ENCODE measurements around the gene CCDC17. TPM values are rescaled to one million over a fixed set of nuclear protein-coding genes. Genes with fewer than 3 reads are reported as not detected.

CCDC17 gene
- total and polyA plus RNA-seq, 2 of the 8 experiments (the other 6 are each of a cell fraction or from before 2014, with no cell fraction given), result 0.95 to 2.0 TPM

DNA sequence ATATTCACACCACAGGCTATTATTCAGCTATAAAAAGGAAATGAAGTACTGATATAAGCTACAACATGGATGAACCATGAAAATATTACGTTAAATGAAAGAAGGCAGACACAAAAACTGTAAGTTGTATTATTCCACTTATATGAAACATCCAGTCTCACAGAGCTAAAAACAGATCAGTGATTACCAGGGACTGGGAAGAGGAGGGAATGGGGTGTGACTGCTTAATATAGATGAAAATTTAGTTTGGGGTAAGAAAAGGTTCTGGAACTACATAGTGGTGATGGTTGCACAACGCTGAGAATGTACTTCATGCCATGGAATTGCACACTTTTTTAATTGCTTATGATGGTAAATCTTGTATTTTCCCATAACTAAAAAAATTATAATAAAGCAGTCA is 43.0 kb upstream of the CCDC17 start:
- H3K4ac ChIP-seq (replicated peaks; ENCODE audit: insufficient read length, low read depth, low read length), result no peak overlapping the region
- no peak overlapping the region for H3K27ac ChIP-seq (ENCODE audit: low read depth, low read length)
- H3K23ac ChIP-seq (ENCODE audit: insufficient read length), result no peak overlapping the region
- no peak overlapping the region for H2AFZ ChIP-seq (ENCODE audit: low read length)
- CTCF ChIA-PET (ENCODE audit: partially characterized antibody), result no interaction called here
- H3K56ac ChIP-seq (replicated peaks; ENCODE audit: insufficient read length, low read depth, low read length), result no peak overlapping the region
- H3K9me3 ChIP-seq (ENCODE audit: insufficient read depth in 2 of 2, low read depth in 1 of 2, low read length in 1 of 2), result no peaks in the 10 kb centered on the region
- POLR2A ChIA-PET (ENCODE audit: partially characterized antibody), result interaction anchor here (1.0 kb wide), 1 partner anchor 19 kb away, joined by 3 read pairs; the partner anchor contains the start of gene GPBP1L1
- peaks cover 5% of the 10 kb centered on the region; the same call in 1 of the 2 replicates for H3K79me1 ChIP-seq (ENCODE audit: low read depth, low read length)
- FAIRE-seq (no peak), DNase-seq (ENCODE audit: low read depth in 1 of 2, low spot score in 2 of 2) (no peak)
- H3K4me1 ChIP-seq (replicated peaks in 1 of 4; ENCODE audit: control insufficient read depth in 3 of 4, insufficient read depth in 4 of 4, low read length in 3 of 4), result no peaks in the 10 kb centered on the region
- H2BK5ac ChIP-seq (ENCODE audit: low read depth, low read length), result no peak overlapping the region
- H3K23me2 ChIP-seq (ENCODE audit: low read depth, low read length), result no peaks in the 10 kb centered on the region
- H2BK20ac ChIP-seq (ENCODE audit: low read length), result no peak overlapping the region
- H3K14ac ChIP-seq (ENCODE audit: insufficient read length), result no peak overlapping the region
- H4K5ac ChIP-seq (ENCODE audit: insufficient read length, low read depth, low read length), result no peak overlapping the region
- no peak overlapping the region for H2BK15ac ChIP-seq (ENCODE audit: low read length)
- no peak overlapping the region for H3K9ac ChIP-seq (replicated peaks in 1 of 4; ENCODE audit: extremely low read depth in 1 of 4, low read depth in 3 of 4, low read length in 3 of 4)
- H2AK5ac ChIP-seq (ENCODE audit: low read depth, low read length), result no peak overlapping the region
- no peaks in the 10 kb centered on the region; a peak in 1 of 8 replicates for H3K36me3 ChIP-seq (ENCODE audit: control insufficient read depth in 2 of 4, insufficient read depth in 4 of 4, low read length in 3 of 4)
- H3K18ac ChIP-seq (ENCODE audit: extremely low read depth, low read length), result no peak overlapping the region
- H3K27me3 ChIP-seq (replicated peaks in 1 of 4; ENCODE audit: control insufficient read depth in 3 of 4, extremely low read depth in 1 of 4, insufficient read depth in 3 of 4, low read length in 3 of 4), result no peaks in the 10 kb centered on the region
- no peak overlapping the region for H2BK120ac ChIP-seq (replicated peaks; ENCODE audit: low read depth, low read length)
- no peak overlapping the region for H4K91ac ChIP-seq (replicated peaks; ENCODE audit: insufficient read length, low read length)
- H4K8ac ChIP-seq (ENCODE audit: extremely low read depth, insufficient read depth, low read length), result no peak overlapping the region
- H3K79me2 ChIP-seq (ENCODE audit: control insufficient read depth in 1 of 2, insufficient read depth in 2 of 2, low read length in 2 of 2), result peaks cover 32 to 99% of the 10 kb centered on the region in 2 experiments
- no peak overlapping the region for H2BK12ac ChIP-seq (ENCODE audit: low read depth, low read length)
- H3K4me2 ChIP-seq (ENCODE audit: insufficient read depth in 1 of 2, low read depth in 2 of 2, low read length in 2 of 2), result no peak overlapping the region
- H3K4me3 ChIP-seq (ENCODE audit: extremely low read depth in 1 of 4, insufficient read depth in 2 of 4, low read depth in 3 of 4, low read length in 4 of 4), result no peak overlapping the region
- TF ChIP-seq SP1 (IDR thresholded peaks at IDR 0.05; ENCODE audit: low read depth, low read length) (no peak), TAF7 (optimal IDR thresholded peaks at IDR 0.05; ENCODE audit: borderline replicate concordance, low read depth, low read length) (no peak), POLR2AphosphoS5 (IDR thresholded peaks at IDR 0.05; ENCODE audit: low read depth, low read length) (no peak), SUZ12 (IDR thresholded peaks at IDR 0.05; ENCODE audit: low read length) (no peak), TCF12 (IDR thresholded peaks at IDR 0.05; ENCODE audit: low read depth, low read length) (no peak), NANOG (IDR thresholded peaks at IDR 0.05; ENCODE audit: insufficient read depth, low read depth, low read length, poor library complexity, severe bottlenecking) (no peak), KDM5A (IDR thresholded peaks at IDR 0.05; ENCODE audit: low read length) (no peak), EGR1 (IDR thresholded peaks at IDR 0.05; ENCODE audit: borderline replicate concordance, low read depth, low read length) (no peak), MAFK (IDR thresholded peaks at IDR 0.05; ENCODE audit: low read depth, low read length) (no peak), CHD1 (IDR thresholded peaks at IDR 0.05; ENCODE audit: low read depth, low read length) (no peak), TBP (IDR thresholded peaks at IDR 0.05; ENCODE audit: low read depth, low read length) (no peak), KDM4A (IDR thresholded peaks at IDR 0.05; ENCODE audit: low read depth, low read length, severe bottlenecking) (no peak), POU5F1 (IDR thresholded peaks at IDR 0.05; ENCODE audit: low read depth, low read length) (no peak), FOSL1 (IDR thresholded peaks at IDR 0.05; ENCODE audit: insufficient read depth, low read depth, low read length) (no peak), JUN (IDR thresholded peaks at IDR 0.05; ENCODE audit: low read depth, low read length) (no peak)
- peaks cover 15 to 19% of the 10 kb centered on the region in 2 experiments for H4K20me1 ChIP-seq (replicated peaks in 1 of 2; ENCODE audit: control insufficient read depth in 1 of 2, insufficient read depth in 2 of 2, low read length in 2 of 2)
- WGBS, 2 experiments (ENCODE audit: extremely low coverage in 1 of 2, insufficient coverage in 1 of 2, insufficient read length in 1 of 2, insufficient replicate concordance in 2 of 2, low coverage in 1 of 2, low lambda C conversion rate in 2 of 2, missing lambda C conversion rate in 1 of 2), result 89% methylated on average over 2 of the region's 2 CpGs; no CpG with 5 or more reads in 1 of the 2 experiments
